Cardiac septum (tissue), 1 donor: ENCODE measurements around the gene BTBD18. TPM values are rescaled to one million over a fixed set of nuclear protein-coding genes. Genes with fewer than 3 reads are reported as not detected.

Experiments
- DNase-seq: peaks from one replicate; pipeline ENCODE4 v3.0.0-alpha.2; 2020; ENCODE audit warnings: low spot score
- intact Hi-C: fragments of 100-400 bp; cut with DNase I; formaldehyde crosslinking; loops from one replicate; pipeline ENCODE4 v1.14.0; 2022
- long read RNA-seq: library from polyadenylated mRNA; unstranded; transcript quantifications from one replicate; pipeline ENCODE4 v2.0.0, GENCODE V29; 2021
- total RNA-seq: library from RNA; stranded (reverse); fragmentation: NEBNext Ultra II Directional; extraction: Animal tissue kit (Norgen Biotek cat#: 25700); gene quantifications from one replicate; pipeline ENCODE4 v1.2.1, GENCODE V29; 2021
- donor health status: DM: no; HTN: no; CAD: no.

Gene BTBD18
- total RNA-seq: not detected
- long read RNA-seq, partial matches to known transcripts: 0 of 1 reads
- long read RNA-seq, other reads (novel, unspliced or antisense): 1 of 1 reads

GRCh38 chr11:57751676-57752253 lies at the start of gene BTBD18:
Gene BTBD18 (minus strand): TSS chr11:57751819. CDS start chr11:57751188, 631 bp downstream.
- intact Hi-C loops: no loop called here
- no peak for DNase-seq

- no peak for DNase-seq
- intact Hi-C loops: loop anchor here (2.0 kb wide), 1 partner anchor 38 kb away; no protein-coding TSS in a partner anchor
Observed at GRCh38 chr11:57801183-57801485, 49.5 kb upstream of the BTBD18 start.

- intact Hi-C loops: loop anchor here (2.0 kb wide), 1 partner anchor 38 kb away; no protein-coding TSS in a partner anchor
- no peak for DNase-seq
Observed at GRCh38 chr11:57800444-57801182, 49.0 kb upstream of the BTBD18 start.

GRCh38 chr11:57798905-57799559 lies 47.4 kb upstream of the BTBD18 start:
- no peak for DNase-seq
- intact Hi-C loops: no loop called here

- intact Hi-C loops: loop anchor here (2.0 kb wide), 1 partner anchor 15 kb away; no protein-coding TSS in a partner anchor
- DNase-seq: no peak
Observed at GRCh38 chr11:57793351-57794115, 41.9 kb upstream of the BTBD18 start.

- DNase-seq: no peak
- intact Hi-C loops: loop anchor here (2.0 kb wide), 1 partner anchor 14 kb away; no protein-coding TSS in a partner anchor
Observed at GRCh38 chr11:57792870-57793269, 41.3 kb upstream of the BTBD18 start.

GRCh38 chr11:57792060-57792541 lies 40.5 kb upstream of the BTBD18 start:
- peak; percentile 90 for DNase-seq
- intact Hi-C loops: loop anchor here (2.0 kb wide), 1 partner anchor 13 kb away; no protein-coding TSS in a partner anchor

GRCh38 chr11:57791321-57792059 lies 39.9 kb upstream of the BTBD18 start:
- intact Hi-C loops: loop anchor here (2.0 kb wide), 1 partner anchor 13 kb away; no protein-coding TSS in a partner anchor

GRCh38 chr11:57788703-57789088 lies 37.1 kb upstream of the BTBD18 start:
- intact Hi-C loops: no loop called here

More at GRCh38 chr11:57791321-57792059, 39.9 kb upstream of the BTBD18 start:
- DNase-seq: no peak

GRCh38 chr11:57787920-57788702 lies 36.5 kb upstream of the BTBD18 start:
- intact Hi-C loops: no loop called here
- DNase-seq: no peak

More at GRCh38 chr11:57788703-57789088, 37.1 kb upstream of the BTBD18 start:
- DNase-seq: no peak

GRCh38 chr11:57787006-57787604 lies 35.5 kb upstream of the BTBD18 start:
- DNase-seq: no peak
- intact Hi-C loops: no loop called here

GRCh38 chr11:57786436-57786835 lies 34.8 kb upstream of the BTBD18 start:
- intact Hi-C loops: no loop called here
- no peak for DNase-seq

GRCh38 chr11:57785072-57785471 lies 33.5 kb upstream of the BTBD18 start:
- intact Hi-C loops: no loop called here
- DNase-seq: no peak

GRCh38 chr11:57781529-57781943 lies 29.9 kb upstream of the BTBD18 start:
- DNase-seq: no peak
- intact Hi-C loops: no loop called here

GRCh38 chr11:57779276-57779675 lies 27.7 kb upstream of the BTBD18 start:
- intact Hi-C loops: loop anchor here (2.0 kb wide), 3 partner anchors 14 to 36 kb away; no protein-coding TSS in a partner anchor
- DNase-seq: no peak

- peak; percentile 93 for DNase-seq
- intact Hi-C loops: loop anchor here (2.0 kb wide), 3 partner anchors 14 to 36 kb away; no protein-coding TSS in a partner anchor
Observed at GRCh38 chr11:57778318-57779037, 26.9 kb upstream of the BTBD18 start.

- no peak for DNase-seq
- intact Hi-C loops: loop anchor here (2.0 kb wide), 3 partner anchors 15 to 35 kb away; no protein-coding TSS in a partner anchor
Observed at GRCh38 chr11:57777969-57778317, 26.3 kb upstream of the BTBD18 start.
